ENCODE data around the gene KCNK15.

KCNK15 gene

DNA sequence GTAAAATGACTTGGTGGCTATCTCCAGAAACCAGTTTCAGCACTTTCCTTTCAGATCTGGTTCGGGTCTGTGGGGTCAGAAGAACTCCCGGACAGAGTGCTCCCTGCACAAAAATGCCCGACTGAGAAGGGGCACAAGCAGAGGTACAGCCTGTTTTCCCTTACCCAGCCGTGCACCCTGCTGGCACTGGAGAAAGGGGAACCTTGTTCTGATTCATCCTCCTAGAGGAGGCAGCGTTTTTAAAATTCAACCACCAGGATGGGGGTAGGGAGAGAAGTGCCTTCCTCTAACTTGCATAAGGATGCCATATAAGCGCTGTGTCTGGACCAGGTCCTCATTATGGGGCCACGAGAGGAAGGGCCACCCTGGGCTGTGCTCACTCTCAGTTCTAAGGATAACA is 47.1 kb downstream of the KCNK15 start:
- DNase-seq, result no peak

DNA sequence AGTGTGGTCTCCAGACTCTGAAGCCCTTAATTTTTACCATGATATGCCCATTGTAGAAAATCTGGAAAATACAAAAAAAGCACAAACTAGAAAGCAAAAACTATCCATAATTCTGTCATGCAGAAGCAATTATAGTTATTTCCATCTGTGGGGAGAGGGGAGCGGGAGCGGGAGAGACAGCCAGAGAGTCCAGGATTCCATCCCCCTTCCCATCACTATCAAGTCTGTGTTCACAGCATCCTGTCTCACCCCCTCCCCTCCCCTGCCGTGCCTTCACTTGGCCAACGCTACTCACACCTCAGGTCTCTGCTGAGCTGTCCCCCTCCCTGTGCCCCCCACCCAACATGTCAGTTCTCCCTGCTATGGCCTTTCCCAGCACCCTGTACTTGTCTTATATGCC is 50.2 kb downstream of the KCNK15 start:
- no peak for DNase-seq

- DNase-seq, result no peak
Measured at GRCh38 chr20:44796311-44796710, 50.6 kb downstream of the KCNK15 start.

DNA sequence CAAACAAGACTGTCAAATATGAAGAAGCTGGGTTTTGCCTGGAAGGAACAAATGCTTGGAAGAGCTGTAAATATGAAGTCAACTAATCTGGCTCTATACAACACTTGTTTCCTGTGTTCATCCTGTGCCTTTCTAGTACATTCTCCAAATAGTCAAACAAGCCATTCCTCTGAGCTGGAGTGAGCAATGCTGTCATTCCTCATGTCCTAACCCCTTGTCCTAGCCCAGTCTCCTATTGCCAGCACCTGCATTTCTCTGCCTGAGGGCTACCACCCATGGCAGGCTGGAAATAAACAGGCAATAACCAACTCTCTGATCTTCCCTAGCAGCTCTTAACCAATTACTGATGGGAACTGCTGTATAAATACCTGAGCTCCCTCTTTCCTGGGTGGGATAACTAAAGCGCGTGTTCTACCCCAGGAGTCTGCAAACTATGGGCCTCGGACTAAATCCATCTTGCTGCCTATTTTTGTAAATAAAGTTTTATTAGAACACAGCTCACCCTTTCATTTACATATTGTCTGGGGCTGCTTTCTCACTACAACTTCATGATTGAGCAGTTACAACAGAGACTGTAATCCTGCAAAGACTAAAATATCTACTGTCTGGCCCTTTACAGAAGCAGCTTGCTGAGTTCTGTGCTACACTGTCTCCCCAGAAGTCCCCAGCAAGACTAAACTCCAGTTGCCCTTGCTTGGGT is 51.2 kb downstream of the KCNK15 start:
- no peak for DNase-seq

GRCh38 chr20:44799691-44800090 is 54.0 kb downstream of the KCNK15 start:
- no peak for DNase-seq

GRCh38 chr20:44800391-44801046 is 54.9 kb downstream of the KCNK15 start:
- DNase-seq, result no peak
